CD4-positive, alpha-beta T cell treated with Interleukin-2 at 100 ng/mL for 4 hours (primary cell): ENCODE measurements around the gene JMJD7.

Source experiments
- DNase-seq: peaks from one replicate; pipeline ENCODE4 v3.0.0-alpha.2; 2020; ENCODE audit warnings: low spot score

JMJD7 gene

DNA sequence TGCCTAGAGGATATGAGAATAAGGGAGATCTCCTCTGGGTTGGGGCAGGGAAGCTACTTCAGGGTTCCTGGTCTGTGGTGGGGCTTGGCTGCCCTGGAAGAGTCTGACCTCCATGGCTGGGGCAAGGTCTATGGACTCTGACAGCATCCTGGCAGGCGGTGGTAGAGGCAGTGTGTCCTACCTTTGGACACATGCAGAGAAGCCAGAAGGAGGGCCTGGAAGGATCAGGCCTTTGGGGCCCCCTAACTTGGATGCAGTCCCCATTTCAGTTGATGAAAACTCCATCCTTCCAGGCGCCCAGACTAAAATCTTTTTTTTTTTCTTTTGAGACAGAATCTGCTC is 55.6 kb downstream of the JMJD7 start:
- DNase-seq, result no peak

DNA sequence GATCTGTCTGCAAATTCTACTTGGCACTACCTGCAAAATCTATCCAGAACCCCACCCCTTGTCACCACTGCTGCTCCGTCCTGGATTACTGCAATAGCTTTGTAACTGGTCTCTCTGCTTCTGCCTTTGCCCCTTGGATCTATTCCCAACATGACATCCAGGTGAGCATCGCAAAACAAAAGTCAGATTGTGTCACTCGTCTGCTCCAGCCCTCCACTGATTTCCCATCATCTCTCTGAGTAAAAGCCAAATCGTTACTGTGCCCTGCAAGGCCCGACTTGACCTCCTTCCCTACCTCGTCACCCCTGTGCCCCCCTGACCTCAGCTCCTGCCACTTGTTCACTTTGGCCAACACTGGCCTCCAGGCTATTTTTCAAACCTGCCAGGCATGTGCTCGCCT is 56.6 kb downstream of the JMJD7 start:
- DNase-seq, result no peak

DNA sequence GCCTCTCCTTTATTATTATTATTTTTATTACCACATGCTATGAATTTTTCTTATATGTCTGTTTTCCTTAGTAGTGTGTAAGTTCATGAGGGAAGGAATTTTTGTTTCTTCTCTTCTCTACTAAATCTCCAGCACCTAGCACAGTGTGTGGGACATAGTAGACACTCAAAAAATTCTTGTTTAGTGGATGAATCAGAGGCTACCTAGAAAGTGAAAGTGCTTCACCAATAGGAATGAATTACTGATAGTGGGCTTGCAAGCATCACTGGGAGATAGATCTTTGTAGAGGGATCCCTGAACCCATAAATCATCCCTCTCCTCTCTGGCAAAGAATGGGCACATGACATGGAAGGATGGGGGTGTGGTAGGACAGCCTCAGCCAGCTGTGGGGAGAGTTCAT is 57.4 kb downstream of the JMJD7 start:
- no peak for DNase-seq

DNA sequence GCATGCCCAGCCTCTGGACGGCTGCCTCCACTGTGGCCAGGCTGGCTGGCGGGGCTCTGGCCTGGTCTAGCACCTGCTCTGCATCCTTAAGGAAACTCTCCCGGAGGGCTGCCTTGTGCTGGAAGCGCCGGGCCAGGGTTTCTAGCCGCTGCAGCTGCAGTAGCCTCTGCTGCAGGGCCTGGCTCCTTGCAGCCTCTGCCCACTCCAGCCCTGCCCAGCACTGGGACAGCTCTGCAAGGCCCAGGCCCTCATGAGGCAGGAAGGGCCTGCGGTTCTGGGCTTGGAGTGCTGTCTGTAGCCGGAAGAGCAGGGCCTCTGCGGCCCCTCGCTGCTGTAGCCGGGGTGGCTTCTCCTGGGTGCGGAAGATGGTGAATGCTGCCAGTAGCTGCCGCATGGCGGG is 57.9 kb downstream of the JMJD7 start:
- DNase-seq, result no peak

DNA sequence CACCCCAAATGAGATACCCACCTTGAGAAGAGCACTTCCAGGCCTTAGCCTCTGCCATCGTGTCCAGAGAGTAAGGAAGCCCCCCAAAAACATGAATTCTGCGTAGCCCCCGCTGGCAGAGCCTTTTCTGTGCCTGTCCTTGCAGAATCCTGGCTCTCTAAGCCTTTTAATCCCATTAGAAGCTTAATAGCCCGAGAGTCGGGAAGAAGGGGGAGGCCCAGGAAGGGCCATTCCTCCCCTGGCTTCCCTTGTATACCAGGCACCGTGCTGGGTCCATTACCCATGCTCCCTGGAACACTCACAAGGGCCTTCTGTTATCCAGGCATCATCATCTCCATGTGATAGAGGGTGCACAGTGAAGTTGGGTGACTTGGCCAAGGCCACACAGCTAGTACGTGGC is 58.8 kb downstream of the JMJD7 start:
- DNase-seq, result no peak

DNA sequence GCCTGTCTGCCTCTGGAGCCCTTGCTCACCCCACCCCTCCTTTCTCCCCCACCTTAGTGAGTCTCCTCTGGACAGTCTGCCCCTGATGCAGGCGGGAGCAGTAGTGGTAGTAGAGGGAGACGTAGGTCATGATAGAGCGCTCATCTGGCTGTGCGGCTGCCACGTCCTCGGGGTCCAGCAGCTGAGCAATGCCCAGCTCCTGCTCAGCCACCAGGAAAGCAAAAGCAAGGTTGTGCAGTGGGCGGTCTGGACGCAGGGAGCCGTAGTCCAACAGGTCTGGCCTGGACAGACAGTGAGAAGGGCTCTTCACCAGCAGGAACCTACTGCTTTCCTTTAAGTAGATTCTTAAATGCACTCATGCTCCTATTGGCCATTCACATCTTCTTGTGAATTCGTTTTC is 59.3 kb downstream of the JMJD7 start:
- no peak for DNase-seq
